NCI-H1930 (cell line): ENCODE measurements around the gene GGT7.
A peak's percentile ranks its signal among the peaks of the same experiment; 100 is the strongest.
"Not testable (repeated sequence)": the region's sequence is repeated elsewhere in the genome, so short reads cannot be mapped to it uniquely, and the experiment has no call there.

Experiments used
- DNase-seq, 2 experiments: peaks; one replicate each; lab custom pipeline; 2025; lab: John Stamatoyannopoulos, UW

GGT7 gene

DNA sequence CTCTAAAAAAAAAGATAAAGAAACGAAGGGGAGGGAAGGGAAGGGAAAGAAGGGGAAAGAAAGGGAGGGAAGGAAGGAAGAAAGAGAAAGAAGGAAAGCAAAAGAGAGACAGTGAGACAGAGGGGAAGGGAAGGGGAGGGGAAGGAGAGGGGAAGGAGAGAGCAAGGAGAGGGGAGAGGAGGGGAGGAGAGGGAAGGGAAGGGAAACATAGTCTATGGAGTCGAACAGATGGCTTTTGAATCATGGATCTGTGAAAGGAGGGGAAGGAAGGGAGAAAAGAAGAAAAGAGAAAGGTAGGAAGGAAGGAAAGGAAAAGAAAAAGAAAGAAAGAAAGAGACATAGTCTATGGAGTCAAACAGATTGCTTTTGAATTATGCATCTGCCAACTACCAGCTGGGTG lies 30.5 kb downstream of the GGT7 start:
- no peak for DNase-seq

DNA sequence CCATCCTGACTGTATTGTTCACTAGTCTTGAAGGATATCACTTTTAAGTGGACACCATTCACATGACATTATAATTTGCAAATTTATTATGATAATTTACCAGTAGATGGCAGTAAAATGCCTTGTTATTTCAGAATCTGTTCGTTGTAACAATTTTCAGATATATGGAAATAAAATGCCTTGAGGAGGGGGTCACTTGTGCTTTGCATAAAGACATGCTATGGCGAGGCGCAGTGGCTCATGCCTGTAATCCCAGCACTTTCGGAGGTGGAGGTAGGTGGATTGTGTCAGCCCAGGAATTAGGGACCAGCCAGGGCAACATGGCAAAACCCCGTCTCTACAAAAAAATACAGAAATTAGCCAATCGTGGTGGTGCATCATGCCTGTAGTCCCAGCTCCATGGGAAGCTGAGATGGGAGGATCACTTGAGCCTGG lies 38.2 kb downstream of the GGT7 start:
- DNase-seq = peak; percentile 9 to 43

DNA sequence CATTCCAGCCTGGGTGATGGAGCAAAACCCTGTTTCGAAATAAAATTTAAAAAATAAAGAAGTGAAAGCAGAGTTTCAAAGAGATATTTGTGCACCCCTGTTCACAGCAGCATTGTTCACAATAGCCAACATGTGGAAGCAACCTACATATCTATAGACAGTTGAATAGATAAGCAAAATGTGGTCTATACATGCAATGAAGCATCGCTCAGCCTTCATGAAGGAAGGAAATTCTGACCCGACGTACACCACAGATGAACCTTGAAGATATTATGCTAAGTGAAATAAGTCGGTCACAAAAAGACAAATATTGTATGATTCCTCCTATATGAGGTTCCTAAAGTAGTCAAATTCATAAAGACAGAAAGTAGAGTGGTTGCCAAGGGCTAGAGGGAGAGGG lies 40.7 kb downstream of the GGT7 start:
- no peak for DNase-seq

DNA sequence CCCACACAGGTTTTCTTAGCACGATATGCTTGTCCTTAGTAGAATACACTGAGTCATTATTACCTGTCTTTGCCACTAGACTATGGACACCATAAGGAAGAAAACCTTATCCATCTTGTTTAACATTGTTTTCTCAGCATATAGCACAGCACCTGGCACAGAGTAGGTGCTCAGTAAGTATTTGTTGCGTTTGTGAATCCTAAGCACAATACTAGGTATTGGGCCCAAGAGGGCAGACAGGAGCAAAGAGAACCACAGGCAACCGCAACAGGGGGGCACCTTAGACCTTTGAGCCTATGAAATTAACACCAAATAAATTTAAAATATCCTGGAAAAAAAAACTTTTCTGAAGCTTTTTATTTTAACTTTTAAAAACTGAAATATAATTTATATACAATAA lies 43.5 kb downstream of the GGT7 start:
- no peak for DNase-seq

DNA sequence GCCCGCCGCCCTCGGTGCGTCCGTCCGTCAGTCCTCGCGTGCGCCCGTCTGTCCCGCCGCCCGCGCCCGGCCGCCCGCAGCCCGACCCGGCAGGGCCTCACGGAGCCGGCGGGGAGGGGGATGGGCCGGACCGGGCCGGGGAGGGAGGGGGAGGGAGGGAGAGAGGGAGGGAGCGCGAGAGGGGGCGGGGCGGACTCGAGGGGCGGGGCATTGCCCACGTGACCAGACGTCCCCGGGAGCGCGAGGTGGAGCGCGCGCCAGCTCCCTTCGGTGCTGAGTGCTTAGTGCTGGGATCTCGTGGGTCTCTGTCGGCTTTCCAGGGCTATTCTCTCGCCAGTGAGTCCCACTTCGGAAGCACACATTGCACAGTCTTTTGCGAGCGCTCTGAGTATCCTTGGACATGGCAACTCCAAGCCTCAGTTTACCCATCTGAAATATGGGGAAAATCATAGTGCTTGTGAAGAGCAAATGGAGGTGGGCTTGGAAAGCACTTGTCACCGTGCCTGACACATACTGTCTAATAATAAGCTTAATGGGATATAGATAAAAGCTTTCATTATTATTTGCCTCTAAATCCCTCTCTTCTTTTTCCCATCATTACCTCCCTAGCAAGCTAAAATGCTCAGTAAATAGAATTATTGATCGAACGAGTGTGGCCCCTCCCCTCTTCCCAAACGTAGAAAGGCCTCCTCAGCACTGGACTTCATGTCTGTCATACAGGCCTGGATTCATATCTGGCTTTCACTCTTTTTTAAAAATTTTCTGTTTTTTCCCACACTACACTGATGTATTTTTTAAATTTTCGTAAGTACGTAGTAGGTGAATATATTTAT lies 46.9 kb downstream of the GGT7 start, which contains the start of gene NCOA6:
TSS of gene NCOA6 (minus strand) at position 122 of the 833 bp plus-strand sequence. CDS start 43,296 bp downstream, outside the sequence.
- DNase-seq = peak; percentile 69 to 75

DNA sequence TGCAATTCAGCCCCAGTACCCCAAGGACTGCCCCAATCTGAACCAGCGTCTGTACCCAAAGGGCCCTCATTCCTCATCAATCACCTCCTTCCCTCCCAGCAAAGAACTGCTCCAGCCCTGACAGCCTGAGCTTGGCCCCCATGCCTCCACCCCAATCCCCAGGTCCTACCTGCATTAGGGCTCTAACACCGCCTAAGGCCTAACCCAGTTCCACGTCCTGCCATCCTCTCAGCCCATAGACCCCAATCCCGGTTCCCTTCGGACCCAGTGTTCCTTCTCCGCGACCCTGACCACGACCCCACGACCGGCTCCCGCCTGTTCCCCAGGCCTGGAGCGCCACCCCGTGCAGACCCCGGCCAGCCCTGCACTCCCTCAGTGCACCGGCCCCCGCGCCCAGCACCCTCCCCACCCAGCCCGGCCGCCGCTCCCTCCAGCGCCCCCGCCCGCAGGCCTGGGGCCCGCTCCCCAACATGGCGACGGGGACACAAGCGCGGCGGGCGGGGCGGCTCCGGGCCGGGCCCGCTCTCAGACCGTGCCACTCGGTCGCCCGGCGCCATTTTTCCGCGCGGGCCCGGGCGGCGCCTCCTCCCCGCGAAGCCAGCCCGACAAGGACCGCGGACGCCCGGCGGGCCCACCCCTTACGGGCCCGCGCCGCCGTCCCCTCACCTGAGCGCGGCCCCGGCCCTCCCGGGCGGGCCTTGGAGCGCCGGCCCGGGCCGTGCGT lies 47.7 kb downstream of the GGT7 start:
- DNase-seq = peak; percentile 17 to 62

DNA sequence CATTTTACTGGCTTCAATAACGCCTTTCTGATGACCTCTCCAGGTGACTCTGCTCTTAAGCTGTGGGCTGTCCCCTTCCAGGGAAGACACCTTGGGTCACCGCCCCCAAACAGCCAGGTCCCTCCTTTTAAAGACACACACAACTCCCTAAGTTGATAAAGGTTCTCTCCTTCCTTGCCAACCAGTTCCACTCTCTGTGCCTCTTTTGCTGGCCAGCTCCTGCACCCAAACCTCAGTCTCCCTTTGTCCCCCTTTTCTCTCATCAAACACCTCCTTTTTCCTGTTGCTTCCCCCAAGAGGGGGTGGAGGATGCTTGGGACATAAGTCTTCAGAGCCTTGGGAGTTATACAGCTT lies 48.2 kb downstream of the GGT7 start:
- DNase-seq = peak; percentile 26 to 47

DNA sequence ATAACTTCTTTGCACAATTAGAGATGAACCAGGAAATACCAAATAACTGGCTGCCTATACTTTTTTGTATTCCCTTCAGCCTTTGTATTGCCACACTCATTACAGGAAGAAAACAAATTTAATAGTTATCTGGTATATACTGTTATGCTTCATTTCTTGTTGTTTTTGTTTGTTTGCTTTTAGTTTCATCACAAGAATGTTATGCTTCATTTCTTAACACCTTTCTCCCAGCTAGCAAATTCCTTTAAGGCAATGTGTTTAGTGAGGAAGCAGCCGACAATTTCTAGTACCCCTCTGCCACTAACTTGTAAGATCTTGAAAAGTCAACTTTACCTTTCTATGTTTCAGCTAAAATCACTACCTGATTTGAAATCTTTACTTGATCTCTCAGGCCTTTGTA lies 48.6 kb downstream of the GGT7 start:
- no peak for DNase-seq

DNA sequence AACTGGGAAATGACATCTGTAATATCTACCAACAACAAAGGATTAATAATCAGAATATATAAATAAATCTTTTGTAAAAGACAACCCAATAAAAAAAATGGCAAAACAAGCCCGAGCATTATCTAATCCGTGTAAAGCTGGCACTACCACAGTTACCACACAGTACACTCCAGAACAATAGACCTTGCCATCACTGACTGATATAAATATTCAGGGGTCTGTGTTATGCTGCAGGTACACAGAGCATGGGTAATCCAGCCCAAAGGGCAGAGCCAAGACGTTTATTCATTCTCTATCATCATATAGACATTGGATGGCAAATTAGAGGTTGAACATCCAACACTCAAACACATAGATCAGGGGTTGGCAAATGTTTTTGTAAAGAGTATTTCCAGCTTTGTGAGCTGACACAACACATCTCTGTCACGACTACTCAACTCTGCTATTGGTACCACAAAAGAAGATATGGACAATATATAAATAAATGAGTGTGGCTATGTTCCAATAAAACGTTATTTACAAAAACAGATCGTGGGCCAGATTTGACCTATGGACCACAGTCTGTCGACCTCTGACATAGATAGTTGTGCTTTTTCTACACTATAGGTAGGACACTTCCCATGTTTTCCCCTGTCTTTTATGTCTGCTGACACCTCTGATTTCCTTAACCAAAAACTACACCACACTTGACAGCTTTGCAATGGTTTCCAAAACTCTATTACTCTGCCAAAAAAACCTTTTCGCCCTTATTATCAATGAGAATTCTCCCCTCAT lies 51.7 kb downstream of the GGT7 start:
- DNase-seq = no peak

DNA sequence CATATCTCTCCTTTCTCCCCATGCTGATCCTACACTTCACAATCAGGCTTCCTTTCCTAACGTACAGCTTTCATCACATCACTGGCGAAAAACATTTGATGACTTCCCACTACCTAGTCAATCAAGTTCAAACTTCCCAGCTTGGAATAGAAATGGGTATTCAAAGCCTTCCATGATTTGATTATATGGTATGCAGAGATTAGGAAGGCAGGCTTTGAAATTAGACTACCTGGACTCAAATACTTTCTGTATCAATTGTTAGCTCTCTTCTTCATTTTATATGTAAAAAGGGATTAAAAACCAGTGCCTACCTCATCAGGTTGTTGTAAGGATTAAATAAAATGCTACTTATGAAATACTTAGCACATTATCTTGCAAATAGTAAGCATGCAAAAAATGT lies 54.9 kb downstream of the GGT7 start:
- DNase-seq = no peak

DNA sequence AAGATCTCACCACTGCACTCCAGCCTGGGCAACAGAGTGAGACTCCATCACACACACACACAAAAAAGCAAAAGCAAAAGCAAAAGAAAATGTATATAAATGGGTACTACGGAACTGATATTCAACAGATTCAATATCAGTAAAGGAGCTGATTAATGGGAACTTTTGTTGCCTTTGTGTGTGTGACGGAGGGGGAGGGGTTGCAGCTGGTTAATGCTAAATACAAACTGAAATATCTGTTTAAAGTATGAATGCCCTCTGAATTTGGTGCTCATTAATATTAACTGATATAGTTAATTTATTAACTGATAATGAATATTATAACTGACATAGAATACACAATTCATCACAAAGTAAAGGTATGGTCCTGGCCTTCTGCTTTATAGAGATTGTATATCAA lies 55.6 kb downstream of the GGT7 start:
- DNase-seq = no peak

DNA sequence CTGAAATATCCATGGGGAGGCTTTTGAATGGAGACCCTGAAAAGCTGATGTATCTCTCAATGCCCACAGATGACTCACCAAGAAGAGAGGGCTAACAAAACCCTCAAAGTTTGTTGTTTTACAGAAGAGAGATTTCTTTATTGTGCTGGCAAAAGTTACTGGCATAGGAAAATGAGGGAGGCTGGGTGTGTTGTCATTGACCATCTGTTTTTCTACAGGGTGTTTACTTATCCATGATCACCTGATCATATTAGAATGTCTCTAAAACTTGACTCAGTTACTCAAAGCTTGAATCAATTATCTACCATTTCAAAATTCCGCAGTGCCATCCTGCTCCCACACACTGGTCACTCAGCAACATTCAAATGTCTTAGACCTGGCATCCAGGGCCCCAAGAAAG lies 57.0 kb downstream of the GGT7 start:
- no peak for DNase-seq

DNA sequence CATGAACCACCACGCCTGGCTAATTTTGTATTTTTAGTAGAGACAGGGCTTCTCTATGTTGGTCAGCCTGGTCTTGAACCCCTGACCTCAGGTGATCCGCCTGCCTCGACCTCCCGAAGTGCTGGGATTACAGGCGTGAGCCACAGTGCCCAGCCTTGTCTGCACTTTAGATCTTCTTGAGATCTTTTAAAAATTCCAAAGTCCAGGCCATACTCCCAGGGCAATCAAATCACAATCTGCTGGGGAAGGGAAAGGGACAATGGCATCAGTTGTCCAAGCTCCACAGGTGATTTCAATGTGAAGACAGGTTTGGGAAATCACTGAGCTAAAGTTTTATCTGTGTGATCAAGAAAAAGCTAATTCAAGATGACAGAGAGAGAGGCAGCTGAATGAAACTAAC lies 64.1 kb downstream of the GGT7 start:
- no peak for DNase-seq

DNA sequence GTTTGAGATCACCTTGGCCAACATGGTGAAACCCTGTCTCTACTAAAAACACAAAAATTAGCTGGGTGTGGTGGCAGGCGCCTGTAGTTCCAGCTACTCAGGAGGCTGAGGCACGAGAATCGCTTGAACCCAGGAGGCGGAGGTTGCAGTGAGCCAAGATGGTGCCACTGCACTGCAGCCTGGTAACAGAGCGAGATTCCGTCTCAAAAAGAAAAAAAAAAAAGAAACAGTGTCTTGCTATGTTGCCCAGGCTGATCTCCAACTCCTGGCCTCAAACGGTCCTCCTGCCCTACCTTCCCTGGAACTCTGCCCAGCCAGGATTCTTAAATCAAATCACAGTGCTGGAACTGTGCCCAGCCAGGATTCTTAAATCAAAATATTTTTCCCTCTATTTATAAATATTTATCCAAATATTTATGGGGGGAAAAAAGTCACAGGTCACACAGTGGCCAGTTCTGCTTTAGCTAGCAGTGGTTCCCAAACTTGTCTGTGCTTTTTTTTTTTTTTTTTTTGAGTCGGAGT lies 64.7 kb downstream of the GGT7 start:
- not testable (repeated sequence) for DNase-seq

DNA sequence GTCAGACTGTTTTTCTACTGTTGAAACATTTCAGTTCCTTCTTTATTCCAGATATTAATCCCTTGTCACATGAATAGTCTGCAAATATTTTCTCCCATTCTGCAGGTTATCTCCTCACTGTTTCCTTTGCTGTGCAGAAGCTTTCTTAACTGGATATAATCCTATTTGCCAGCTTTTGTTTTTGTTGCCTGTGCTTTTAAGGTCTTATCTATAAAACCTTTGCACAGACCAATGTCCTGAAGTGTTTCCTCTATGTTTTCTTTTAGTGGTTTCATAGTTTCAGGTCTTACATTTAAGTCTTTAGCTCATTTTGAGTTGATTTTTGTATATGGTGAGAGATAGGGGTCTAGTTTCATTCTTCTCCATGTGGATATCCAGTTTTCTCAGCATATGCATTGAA lies 66.4 kb downstream of the GGT7 start:
- DNase-seq = no peak

DNA sequence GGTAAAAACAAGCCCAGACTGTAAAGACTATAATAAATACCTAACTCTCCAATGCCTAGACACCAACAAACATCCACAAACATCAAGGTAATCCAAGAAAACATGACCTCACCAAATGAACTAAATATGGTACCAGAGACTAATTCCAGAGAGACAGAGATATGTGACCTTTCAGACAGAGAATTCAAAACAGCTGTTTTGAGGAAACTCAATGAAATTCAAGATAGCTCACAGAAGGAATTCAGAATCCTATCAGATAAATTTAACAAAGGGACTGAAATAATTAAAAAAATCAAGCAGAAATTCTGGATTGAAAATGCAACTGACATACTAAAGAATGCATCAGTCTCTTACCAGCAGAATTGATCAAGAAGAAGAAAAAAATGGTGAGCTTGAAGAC lies 73.8 kb downstream of the GGT7 start:
- no peak for DNase-seq

DNA sequence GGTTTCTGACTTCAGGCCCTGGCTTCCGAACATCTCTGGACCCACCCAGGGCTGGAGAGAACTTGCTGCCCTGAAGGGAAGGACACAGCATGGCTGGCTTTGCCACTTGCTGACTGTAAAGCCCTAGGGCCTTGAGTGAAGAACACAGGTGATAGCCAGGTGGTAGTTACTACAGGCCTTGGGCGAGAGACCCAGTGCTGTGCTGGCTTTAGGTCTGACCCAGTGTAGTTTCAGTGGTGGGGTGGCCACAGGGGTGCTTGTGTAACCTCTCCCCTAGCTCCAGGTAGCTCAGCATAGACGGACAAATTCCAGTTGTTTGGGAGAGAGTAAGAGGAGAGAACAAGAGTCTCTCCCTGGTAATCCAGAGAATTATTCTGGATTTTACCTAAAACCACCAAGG lies 74.3 kb downstream of the GGT7 start:
- no peak for DNase-seq

DNA sequence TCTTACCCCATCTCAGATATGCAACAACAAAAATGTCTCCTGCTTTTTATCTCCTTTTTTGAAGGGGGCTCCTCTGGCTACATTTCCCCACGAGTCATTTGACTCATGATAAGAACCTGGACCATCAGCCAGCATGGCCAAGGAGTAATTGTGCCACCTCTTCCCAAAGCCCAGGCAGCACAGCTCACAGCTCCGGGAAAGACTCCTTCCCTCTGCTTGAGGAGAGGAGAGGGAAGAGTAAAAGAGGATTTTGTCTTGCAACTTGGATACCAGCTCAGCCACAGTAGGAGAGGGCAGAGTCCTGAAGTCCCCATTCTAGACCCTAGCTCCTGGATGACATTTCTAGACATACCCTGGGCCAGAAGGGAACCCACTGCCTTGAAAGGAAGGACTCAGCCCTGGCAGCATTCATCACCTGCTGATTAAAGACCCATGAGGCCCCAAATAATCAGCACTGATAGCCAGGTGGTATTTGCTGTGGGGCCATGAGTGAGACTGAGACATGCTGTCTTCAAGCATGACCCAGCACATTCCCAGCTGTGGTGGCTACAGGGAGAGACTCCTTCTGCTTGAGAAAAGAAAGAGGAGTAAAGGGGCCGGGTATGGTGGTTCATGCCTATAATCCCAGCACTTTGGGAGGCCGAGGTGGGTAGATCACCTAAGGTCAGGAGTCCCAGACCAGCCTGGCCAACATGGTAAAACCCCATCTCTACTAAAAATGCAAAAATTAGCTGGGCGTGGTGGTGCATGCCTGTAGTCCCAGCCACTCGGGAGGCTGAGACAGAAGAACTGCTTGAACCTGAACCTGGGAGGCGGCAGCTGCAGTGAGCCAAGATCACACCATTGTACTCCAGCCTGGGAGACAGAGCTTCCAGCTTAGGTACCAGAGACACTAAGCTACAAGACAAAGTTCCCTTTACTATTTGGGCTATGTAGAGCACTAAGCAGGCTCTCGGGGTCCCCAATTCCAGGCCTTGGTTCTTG lies 75.4 kb downstream of the GGT7 start:
- DNase-seq = no peak
